ENCODE results near the gene CDK13. TPM values are rescaled to one million over a fixed set of nuclear protein-coding genes. Genes with fewer than 3 reads are reported as not detected.

CDK13 gene
- total RNA-seq, 1 experiment from 2014 or later = 45.9 TPM

DNA sequence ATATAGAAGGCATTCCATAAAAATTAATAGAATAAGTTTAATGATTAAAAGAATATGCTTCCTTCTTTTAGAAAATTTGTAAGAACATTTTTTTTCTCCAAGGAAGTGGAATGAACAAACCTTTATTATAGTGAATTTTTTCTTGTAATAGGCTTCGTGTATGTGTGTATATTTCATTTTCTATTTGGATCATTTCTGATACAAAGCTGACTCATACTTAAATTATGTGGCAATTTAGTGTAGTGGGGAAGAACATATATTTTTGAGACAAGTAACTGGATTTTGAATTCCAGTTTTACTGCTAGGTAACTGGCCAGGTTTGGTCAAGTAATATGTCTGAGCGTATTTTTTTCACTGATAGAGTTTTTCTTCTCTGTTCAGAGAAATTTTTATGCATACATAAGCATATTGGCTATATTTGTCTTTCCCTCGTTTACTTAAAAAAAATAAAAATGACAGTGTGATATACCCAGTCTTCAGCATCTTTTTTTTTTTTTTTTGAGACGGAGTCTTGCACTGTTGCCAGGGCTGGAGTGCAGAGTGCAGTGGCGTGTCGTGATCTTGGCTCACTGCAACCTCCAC, 50.8 kb downstream of the CDK13 start:
- Mint-ChIP-seq H3K27me3 (ENCODE audit: insufficient read depth, unreplicated experiment) (no peaks in the 10 kb centered on the region), H3K4me3 (ENCODE audit: unreplicated experiment) (no peak overlapping the region), H3K27ac (ENCODE audit: unreplicated experiment) (no peak overlapping the region), H3K36me3 (ENCODE audit: insufficient read depth, unreplicated experiment) (peaks cover 11% of the 10 kb centered on the region), H3K4me1 (ENCODE audit: low read depth, unreplicated experiment) (no peaks in the 10 kb centered on the region), H3K9me3 (ENCODE audit: unreplicated experiment) (no peaks in the 10 kb centered on the region)
- no peak for DNase-seq
- Histone ChIP-seq H3K9me3 (no peaks in the 10 kb centered on the region), H3K27me3 (replicated peaks; ENCODE audit: control insufficient read depth, insufficient read depth, low read length) (no peaks in the 10 kb centered on the region), H3K36me3 (ENCODE audit: control insufficient read depth, insufficient read depth, low read length) (no peaks in the 10 kb centered on the region; the same call in 1 of the 2 replicates), H3K4me3 (ENCODE audit: low read depth, low read length) (no peak overlapping the region), H3K4me1 (no peaks in the 10 kb centered on the region)
- no peak for TF ChIP-seq CTCF (IDR thresholded peaks at IDR 0.05; ENCODE audit: insufficient read depth in 1 of 2, low read depth in 1 of 2, low read length in 1 of 2, severe bottlenecking in 1 of 2, unreplicated experiment in 1 of 2)
- no TSS peak for BruUV-seq (replicated peaks)
- POLR2A ChIA-PET = no interaction called here
- CTCF ChIA-PET = no interaction called here
- intact Hi-C loops (cut with micrococcal nuclease; ENCODE audit: unreplicated experiment) = no loop called here

GRCh38 chr7:40001649-40002048, 51.6 kb downstream of the CDK13 start:
- H3K9me3 Mint-ChIP-seq (ENCODE audit: unreplicated experiment) = no peaks in the 10 kb centered on the region
- no TSS peak for BruUV-seq (replicated peaks)
- no peaks in the 10 kb centered on the region for H3K27me3 Mint-ChIP-seq (ENCODE audit: insufficient read depth, unreplicated experiment)
- no peak overlapping the region for H3K27ac Mint-ChIP-seq (ENCODE audit: unreplicated experiment)
- H3K27me3 ChIP-seq (replicated peaks; ENCODE audit: control insufficient read depth, insufficient read depth, low read length) = no peaks in the 10 kb centered on the region
- H3K36me3 Mint-ChIP-seq (ENCODE audit: insufficient read depth, unreplicated experiment) = peaks cover 16% of the 10 kb centered on the region
- TF ChIP-seq CTCF (IDR thresholded peaks at IDR 0.05; ENCODE audit: insufficient read depth in 1 of 2, low read depth in 1 of 2, low read length in 1 of 2, severe bottlenecking in 1 of 2, unreplicated experiment in 1 of 2) = no peak
- no peaks in the 10 kb centered on the region for H3K9me3 ChIP-seq
- H3K36me3 ChIP-seq (ENCODE audit: control insufficient read depth, insufficient read depth, low read length) = no peaks in the 10 kb centered on the region; the same call in 1 of the 2 replicates
- no peaks in the 10 kb centered on the region for H3K4me1 Mint-ChIP-seq (ENCODE audit: low read depth, unreplicated experiment)
- no peak overlapping the region for H3K4me3 Mint-ChIP-seq (ENCODE audit: unreplicated experiment)
- no peak for DNase-seq
- intact Hi-C loops (cut with micrococcal nuclease; ENCODE audit: unreplicated experiment) = no loop called here
- ChIA-PET CTCF (no interaction called here), POLR2A (no interaction called here)
- no peaks in the 10 kb centered on the region for H3K4me1 ChIP-seq
- no peak overlapping the region for H3K4me3 ChIP-seq (ENCODE audit: low read depth, low read length)

DNA sequence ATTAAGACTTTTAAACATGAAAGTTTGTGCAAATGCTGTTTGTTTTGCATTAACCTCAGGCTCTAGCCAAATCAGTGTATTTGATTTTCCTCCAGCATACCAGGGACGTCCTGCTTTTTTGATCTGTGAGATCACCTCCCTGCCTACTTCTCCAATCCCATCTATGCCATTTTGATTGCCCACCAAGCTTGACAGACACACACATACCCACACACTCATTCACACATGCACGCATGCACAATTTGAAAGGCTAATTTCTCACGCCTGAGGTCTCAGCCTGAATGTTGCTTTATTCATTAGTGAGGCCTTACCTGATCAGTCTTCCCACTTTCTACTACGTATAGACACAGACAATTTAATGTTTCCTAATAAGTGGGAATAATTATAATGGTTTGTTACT, 53.5 kb downstream of the CDK13 start:
- no peaks in the 10 kb centered on the region; the same call in 1 of the 2 replicates for H3K36me3 ChIP-seq (ENCODE audit: control insufficient read depth, insufficient read depth, low read length)

More for the DNA sequence above, 53.5 kb downstream of the CDK13 start:
- Mint-ChIP-seq H3K36me3 (ENCODE audit: insufficient read depth, unreplicated experiment) (peaks cover 16% of the 10 kb centered on the region), H3K4me1 (ENCODE audit: low read depth, unreplicated experiment) (no peaks in the 10 kb centered on the region), H3K9me3 (ENCODE audit: unreplicated experiment) (no peaks in the 10 kb centered on the region), H3K27me3 (ENCODE audit: insufficient read depth, unreplicated experiment) (no peaks in the 10 kb centered on the region), H3K4me3 (ENCODE audit: unreplicated experiment) (no peak overlapping the region), H3K27ac (ENCODE audit: unreplicated experiment) (no peak overlapping the region)
- H3K4me1 ChIP-seq = no peaks in the 10 kb centered on the region
- DNase-seq = no peak
- no peaks in the 10 kb centered on the region for H3K9me3 ChIP-seq
- ChIA-PET CTCF (no interaction called here), POLR2A (no interaction called here)
- H3K4me3 ChIP-seq (ENCODE audit: low read depth, low read length) = no peak overlapping the region
- H3K27me3 ChIP-seq (replicated peaks; ENCODE audit: control insufficient read depth, insufficient read depth, low read length) = no peaks in the 10 kb centered on the region
- no peak for TF ChIP-seq CTCF (IDR thresholded peaks at IDR 0.05; ENCODE audit: insufficient read depth in 1 of 2, low read depth in 1 of 2, low read length in 1 of 2, severe bottlenecking in 1 of 2, unreplicated experiment in 1 of 2)
- intact Hi-C loops (cut with micrococcal nuclease; ENCODE audit: unreplicated experiment) = no loop called here
- BruUV-seq (replicated peaks) = no TSS peak
